Retinal pigment epithelial cell (primary cell): Measurements from ENCODE around the gene PGM5.

Source experiments
- DNase-seq: peaks from one replicate; pipeline ENCODE4 v3.0.0-alpha.2; 2010; ENCODE audit warnings: low read depth
- H3K4me3 ChIP-seq: 2 replicates; pipeline ENCODE4 v1.5.1; 2011; ENCODE audit warnings: mild to moderate bottlenecking, low read length, control low read depth, moderate library complexity
- TF ChIP-seq, protein P1 (sequence below): conservative IDR thresholded peaks from 2 replicates; pipeline ENCODE4 v1.5.1; 2011; ENCODE audit warnings: low read depth, low read length, control low read depth, inconsistent platforms

PGM5 gene

GRCh38 chr9:68455451-68455850 lies 99.0 kb downstream of the PGM5 start:
- TF ChIP-seq, protein P1, sequence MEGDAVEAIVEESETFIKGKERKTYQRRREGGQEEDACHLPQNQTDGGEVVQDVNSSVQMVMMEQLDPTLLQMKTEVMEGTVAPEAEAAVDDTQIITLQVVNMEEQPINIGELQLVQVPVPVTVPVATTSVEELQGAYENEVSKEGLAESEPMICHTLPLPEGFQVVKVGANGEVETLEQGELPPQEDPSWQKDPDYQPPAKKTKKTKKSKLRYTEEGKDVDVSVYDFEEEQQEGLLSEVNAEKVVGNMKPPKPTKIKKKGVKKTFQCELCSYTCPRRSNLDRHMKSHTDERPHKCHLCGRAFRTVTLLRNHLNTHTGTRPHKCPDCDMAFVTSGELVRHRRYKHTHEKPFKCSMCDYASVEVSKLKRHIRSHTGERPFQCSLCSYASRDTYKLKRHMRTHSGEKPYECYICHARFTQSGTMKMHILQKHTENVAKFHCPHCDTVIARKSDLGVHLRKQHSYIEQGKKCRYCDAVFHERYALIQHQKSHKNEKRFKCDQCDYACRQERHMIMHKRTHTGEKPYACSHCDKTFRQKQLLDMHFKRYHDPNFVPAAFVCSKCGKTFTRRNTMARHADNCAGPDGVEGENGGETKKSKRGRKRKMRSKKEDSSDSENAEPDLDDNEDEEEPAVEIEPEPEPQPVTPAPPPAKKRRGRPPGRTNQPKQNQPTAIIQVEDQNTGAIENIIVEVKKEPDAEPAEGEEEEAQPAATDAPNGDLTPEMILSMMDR = no peak
- H3K4me3 ChIP-seq = no peak overlapping the region
- no peak for DNase-seq

- TF ChIP-seq, protein P1 = no peak
- H3K4me3 ChIP-seq = no peak overlapping the region
- DNase-seq = no peak
Measured at GRCh38 chr9:68457803-68458202, 101.4 kb downstream of the PGM5 start.

DNA sequence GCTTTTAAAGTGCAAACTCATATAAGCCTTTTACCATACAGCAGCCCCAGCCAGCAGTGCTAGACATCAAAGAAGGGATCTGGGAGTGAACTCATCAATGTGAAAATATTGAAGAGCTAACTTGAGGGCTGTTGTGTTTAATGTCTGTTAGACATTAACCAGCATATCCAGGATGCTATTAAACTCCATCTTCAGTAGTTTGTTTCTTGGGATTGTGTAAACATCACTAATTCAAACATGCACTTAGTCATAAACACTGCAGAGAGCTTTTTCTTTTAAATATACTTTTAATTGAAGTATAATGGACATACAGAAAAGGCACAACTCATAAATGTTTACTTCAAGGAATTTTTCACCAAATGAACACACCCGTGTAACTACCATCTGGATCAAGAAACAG lies 102.5 kb downstream of the PGM5 start:
- TF ChIP-seq, protein P1 = no peak
- DNase-seq = no peak
- H3K4me3 ChIP-seq = no peak overlapping the region

GRCh38 chr9:68462105-68462775 lies 105.8 kb downstream of the PGM5 start:
- TF ChIP-seq, protein P1 = no peak
- no peak overlapping the region for H3K4me3 ChIP-seq

DNA sequence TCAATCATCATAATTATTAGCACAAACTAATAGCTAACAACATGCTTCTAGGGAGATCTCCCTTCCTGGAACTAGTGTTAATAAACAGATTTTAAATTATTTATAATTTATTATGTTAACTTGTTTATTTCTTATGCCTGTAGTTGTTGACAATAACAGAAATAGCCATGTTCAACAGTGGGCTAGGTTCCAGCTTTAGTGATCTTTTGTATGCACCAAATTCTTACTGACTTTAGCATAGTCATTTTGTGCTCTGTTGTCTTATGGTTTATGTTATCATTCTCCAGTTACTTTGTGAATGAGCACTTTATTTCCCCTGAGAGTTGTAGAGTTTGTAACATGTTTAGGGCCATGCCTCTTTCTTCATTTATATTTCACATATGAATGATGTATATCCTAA lies 113.7 kb downstream of the PGM5 start:
- TF ChIP-seq, protein P1 = no peak
- no peak for DNase-seq
- no peak overlapping the region for H3K4me3 ChIP-seq

More at GRCh38 chr9:68462105-68462775, 105.8 kb downstream of the PGM5 start:
- no peak for DNase-seq

DNA sequence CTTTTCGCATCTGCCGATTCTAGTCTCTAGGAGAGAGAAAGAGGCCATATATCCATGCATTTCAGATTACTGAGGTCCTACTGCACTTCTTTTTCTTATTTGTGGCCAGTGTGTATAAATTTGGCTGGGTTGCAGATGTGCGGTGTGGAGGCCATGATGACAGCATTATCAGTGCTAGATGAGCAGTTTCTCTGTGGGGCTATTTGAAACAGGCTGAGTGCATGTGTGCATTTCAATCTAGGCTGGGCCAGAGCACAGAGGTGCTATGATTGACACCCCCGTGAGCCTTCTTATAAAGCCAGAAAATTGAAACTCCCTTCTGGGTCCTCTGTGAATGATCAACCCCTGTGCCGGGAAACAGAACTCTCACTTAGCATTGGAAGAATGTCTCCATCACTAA lies 114.2 kb downstream of the PGM5 start:
- TF ChIP-seq, protein P1 = no peak
- H3K4me3 ChIP-seq = no peak overlapping the region
- no peak for DNase-seq

DNA sequence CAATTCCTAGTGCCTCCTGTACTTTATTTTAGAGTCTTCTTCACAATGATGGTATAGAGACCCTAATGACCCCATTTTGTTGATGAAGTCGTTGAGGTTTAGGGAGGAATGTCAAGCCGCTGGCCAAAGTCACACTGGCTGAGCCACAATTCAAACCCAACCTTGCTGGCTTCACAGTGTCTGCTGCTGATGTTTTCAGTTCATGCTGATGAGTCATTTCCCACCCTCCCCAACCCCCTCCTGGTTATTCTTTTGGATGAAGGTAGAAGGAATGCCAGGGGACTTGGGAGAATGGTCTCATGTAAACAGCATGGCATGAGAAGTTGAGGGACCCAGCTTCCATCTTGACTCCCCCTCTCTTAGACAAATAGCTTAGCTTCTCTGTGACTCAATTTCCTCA lies 115.7 kb downstream of the PGM5 start:
- H3K4me3 ChIP-seq = no peak overlapping the region
- TF ChIP-seq, protein P1 = no peak
- no peak for DNase-seq
